ENCODE results near the gene TBL1XR1. TPM values are rescaled to one million over a fixed set of nuclear protein-coding genes. Genes with fewer than 3 reads are reported as not detected.

The TBL1XR1 gene
- total and polyA plus RNA-seq, 2 donors (not counting 3 experiments of a cell fraction or from before 2014, with no cell fraction given) = 26.9 to 146 TPM

- H4K20me1 ChIP-seq (replicated peaks; ENCODE audit: control insufficient read depth, extremely low read depth, insufficient read depth, low read length) = no peaks in the 10 kb centered on the region
- TF ChIP-seq GATA2 (IDR thresholded peaks at IDR 0.05; ENCODE audit: insufficient read depth, insufficient read length, low read depth, low read length) (no peak), MYC (IDR thresholded peaks at IDR 0.05; ENCODE audit: low read depth, low read length) (no peak), EZH2 (IDR thresholded peaks at IDR 0.05; ENCODE audit: borderline replicate concordance, low read depth, low read length, severe bottlenecking) (no peak), JUN (IDR thresholded peaks at IDR 0.05; ENCODE audit: borderline replicate concordance, insufficient read depth, insufficient read length, low read depth) (no peak), FOS (IDR thresholded peaks at IDR 0.05; ENCODE audit: borderline replicate concordance, insufficient read depth, low read length) (no peak), POLR2A (IDR thresholded peaks at IDR 0.05; ENCODE audit: low read depth, low read length) (no peak)
- TF ChIP-seq, protein P1, sequence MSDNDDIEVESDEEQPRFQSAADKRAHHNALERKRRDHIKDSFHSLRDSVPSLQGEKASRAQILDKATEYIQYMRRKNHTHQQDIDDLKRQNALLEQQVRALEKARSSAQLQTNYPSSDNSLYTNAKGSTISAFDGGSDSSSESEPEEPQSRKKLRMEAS (IDR thresholded peaks at IDR 0.05; ENCODE audit: insufficient read depth, insufficient read length) = no peak
- TF ChIP-seq, protein P2, sequence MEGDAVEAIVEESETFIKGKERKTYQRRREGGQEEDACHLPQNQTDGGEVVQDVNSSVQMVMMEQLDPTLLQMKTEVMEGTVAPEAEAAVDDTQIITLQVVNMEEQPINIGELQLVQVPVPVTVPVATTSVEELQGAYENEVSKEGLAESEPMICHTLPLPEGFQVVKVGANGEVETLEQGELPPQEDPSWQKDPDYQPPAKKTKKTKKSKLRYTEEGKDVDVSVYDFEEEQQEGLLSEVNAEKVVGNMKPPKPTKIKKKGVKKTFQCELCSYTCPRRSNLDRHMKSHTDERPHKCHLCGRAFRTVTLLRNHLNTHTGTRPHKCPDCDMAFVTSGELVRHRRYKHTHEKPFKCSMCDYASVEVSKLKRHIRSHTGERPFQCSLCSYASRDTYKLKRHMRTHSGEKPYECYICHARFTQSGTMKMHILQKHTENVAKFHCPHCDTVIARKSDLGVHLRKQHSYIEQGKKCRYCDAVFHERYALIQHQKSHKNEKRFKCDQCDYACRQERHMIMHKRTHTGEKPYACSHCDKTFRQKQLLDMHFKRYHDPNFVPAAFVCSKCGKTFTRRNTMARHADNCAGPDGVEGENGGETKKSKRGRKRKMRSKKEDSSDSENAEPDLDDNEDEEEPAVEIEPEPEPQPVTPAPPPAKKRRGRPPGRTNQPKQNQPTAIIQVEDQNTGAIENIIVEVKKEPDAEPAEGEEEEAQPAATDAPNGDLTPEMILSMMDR (IDR thresholded peaks at IDR 0.05; ENCODE audit: extremely low read depth in 1 of 2, insufficient read depth in 1 of 2, low read depth in 1 of 2, low read length in 2 of 2) = no peak
- no peaks in the 10 kb centered on the region for H3K9me3 ChIP-seq (replicated peaks; ENCODE audit: control insufficient read depth, insufficient read depth, low read length)
- DNase-seq (ENCODE audit: low read depth, low spot score) = no peak
- no peak overlapping the region for H3K9ac ChIP-seq (replicated peaks; ENCODE audit: extremely low read depth, insufficient read depth, low read length)
- CTCF ChIA-PET = no interaction called here
- H3K9me1 ChIP-seq (replicated peaks; ENCODE audit: control insufficient read depth, extremely low read depth, insufficient read depth, low read length) = no peaks in the 10 kb centered on the region
- no peaks in the 10 kb centered on the region for H3K4me1 ChIP-seq (ENCODE audit: control insufficient read depth, extremely low read depth, insufficient read depth, low read length)
- dilution Hi-C loops (cut with MboI; ENCODE audit: extremely low pct_ligation_motif_present, low sequenced_read_pairs) = no loop called here
- no peaks in the 10 kb centered on the region for H3K79me2 ChIP-seq (ENCODE audit: control insufficient read depth, insufficient read depth, low read length)
- H3K36me3 ChIP-seq (ENCODE audit: control insufficient read depth in 2 of 2, extremely low read depth in 1 of 2, insufficient read depth in 2 of 2, low read length in 2 of 2) = no peaks in the 10 kb centered on the region
- POLR2A ChIA-PET = no interaction called here
- H3K27ac ChIP-seq (ENCODE audit: insufficient read depth, low read depth, low read length) = no peak overlapping the region
- H3K27me3 ChIP-seq (ENCODE audit: control insufficient read depth in 2 of 2, insufficient read depth in 2 of 2, low read length in 2 of 2) = no peaks in the 10 kb centered on the region
- H2AFZ ChIP-seq (ENCODE audit: low read depth, low read length) = no peak overlapping the region
- no peak for FAIRE-seq
- BruUV-seq (replicated peaks) = no TSS peak
- intact Hi-C loops (cut with micrococcal nuclease) = no loop called here
- no peak overlapping the region for H3K4me2 ChIP-seq (ENCODE audit: insufficient read depth, low read length)
- no peak overlapping the region for H3K4me3 ChIP-seq (replicated peaks in 1 of 3; ENCODE audit: insufficient read depth in 1 of 3, low read depth in 1 of 3, low read length in 3 of 3)
Observed at GRCh38 chr3:177228601-177229190, 31.4 kb upstream of the TBL1XR1 start.

Measured in endothelial cell of umbilical vein (primary cell).